HG03460 (cell line): ENCODE data around the gene ERCC4.
A peak's percentile ranks its signal among the peaks of the same experiment; 100 is the strongest.
"Not testable (repeated sequence)": the region's sequence is repeated elsewhere in the genome, so short reads cannot be mapped to it uniquely, and the experiment has no call there.

ENCODE experiments used
- ATAC-seq: cut with Tn5 transposase; IDR thresholded peaks from one replicate; pipeline ENCODE4 v1.9.1; 2021; ENCODE audit not compliant: unreplicated experiment

Gene ERCC4

GRCh38 chr16:13919683-13920509 is at the start of gene ERCC4:
Gene ERCC4 (plus strand): TSS chr16:13920154. CDS start chr16:13920166, 12 bp downstream.
- ATAC-seq, result peak; percentile 97

GRCh38 chr16:13873835-13874438 is 46.0 kb upstream of the ERCC4 start:
- no peak for ATAC-seq

GRCh38 chr16:13875614-13876284 is 44.2 kb upstream of the ERCC4 start:
- no peak for ATAC-seq

GRCh38 chr16:13883276-13883675 is 36.7 kb upstream of the ERCC4 start:
- no peak for ATAC-seq

- no peak for ATAC-seq
These were observed 36.1 kb upstream of the ERCC4 start for GRCh38 chr16:13883881-13884280.

GRCh38 chr16:13885700-13886099 is 34.3 kb upstream of the ERCC4 start:
- ATAC-seq, result no peak

- ATAC-seq, result no peak
These were observed 33.3 kb upstream of the ERCC4 start for GRCh38 chr16:13886608-13887007.

GRCh38 chr16:13889323-13889722 is 30.6 kb upstream of the ERCC4 start:
- not testable (repeated sequence) for ATAC-seq

GRCh38 chr16:13892301-13892700 is 27.7 kb upstream of the ERCC4 start:
- ATAC-seq, result no peak

GRCh38 chr16:13895516-13895915 is 24.4 kb upstream of the ERCC4 start:
- ATAC-seq, result no peak

- ATAC-seq, result no peak
These were observed 23.3 kb upstream of the ERCC4 start for GRCh38 chr16:13896543-13897182.

GRCh38 chr16:13897806-13898205 is 22.1 kb upstream of the ERCC4 start:
- ATAC-seq, result no peak

GRCh38 chr16:13898233-13898632 is 21.7 kb upstream of the ERCC4 start:
- ATAC-seq, result no peak

- no peak for ATAC-seq
These were observed 17.9 kb upstream of the ERCC4 start for GRCh38 chr16:13902052-13902451.

- ATAC-seq, result no peak
These were observed 17.3 kb upstream of the ERCC4 start for GRCh38 chr16:13902677-13903076.

- ATAC-seq, result no peak
These were observed 15.7 kb upstream of the ERCC4 start for GRCh38 chr16:13904179-13904691.

- ATAC-seq, result not testable (repeated sequence)
These were observed 15.1 kb upstream of the ERCC4 start for GRCh38 chr16:13904822-13905221.

- no peak for ATAC-seq
These were observed 13.5 kb upstream of the ERCC4 start for GRCh38 chr16:13906168-13907089.

- ATAC-seq, result no peak
These were observed 12.5 kb upstream of the ERCC4 start for GRCh38 chr16:13907431-13907830.

GRCh38 chr16:13909069-13909468 is 10.9 kb upstream of the ERCC4 start:
- no peak for ATAC-seq
